HCT116 (cell line): ENCODE measurements around the gene KCNK6.

Experiments
- EZH2 ChIP-seq: fragments of 200-600 bp; sonication (generic); IDR thresholded peaks from 2 replicates; pipeline ENCODE4 v1.6.1; 2017; ENCODE audit warnings: antibody characterized with exemption, mixed run types
- JUND ChIP-seq: IDR thresholded peaks from 2 replicates; pipeline ENCODE4 v1.6.1; 2012
- POLR2A ChIP-seq: IDR thresholded peaks from 2 replicates; pipeline ENCODE4 v1.7.0; 2011; ENCODE audit warnings: borderline replicate concordance; ENCODE audit not compliant: insufficient read depth, insufficient read length; ENCODE audit errors: extremely low read depth
- RAD21 ChIP-seq: IDR thresholded peaks from 2 replicates; pipeline ENCODE4 v1.6.1; 2012; ENCODE audit warnings: low read depth, mild to moderate bottlenecking
- TF ChIP-seq, protein P1 (sequence below): IDR thresholded peaks from 2 replicates; pipeline ENCODE4 v1.6.1; 2011; ENCODE audit warnings: mild to moderate bottlenecking, low read length, moderate library complexity; ENCODE audit not compliant: insufficient replicate concordance; ENCODE audit errors: extremely low read depth
- TF ChIP-seq, protein P2 (sequence below), 3 experiments: fragments of 200-600 bp in 1 of 3; sonication (generic) in 1 of 3; IDR thresholded peaks in 2 of 3; conservative IDR thresholded peaks in 1 of 3; 2 replicates each; pipeline ENCODE4 v1.5.1; 2012 to 2017; ENCODE audit warnings: low read depth in 2 of 3, low read length in 2 of 3, antibody characterized with exemption in 1 of 3, borderline replicate concordance in 1 of 3, control low read depth in 1 of 3, mild to moderate bottlenecking in 1 of 3, mixed read lengths in 1 of 3, mixed run types in 1 of 3, moderate library complexity in 1 of 3; ENCODE audit not compliant: insufficient read depth in 1 of 3
- TF ChIP-seq, protein P3 (sequence below): IDR thresholded peaks from 2 replicates; pipeline ENCODE4 v1.6.1; 2012

DNA sequence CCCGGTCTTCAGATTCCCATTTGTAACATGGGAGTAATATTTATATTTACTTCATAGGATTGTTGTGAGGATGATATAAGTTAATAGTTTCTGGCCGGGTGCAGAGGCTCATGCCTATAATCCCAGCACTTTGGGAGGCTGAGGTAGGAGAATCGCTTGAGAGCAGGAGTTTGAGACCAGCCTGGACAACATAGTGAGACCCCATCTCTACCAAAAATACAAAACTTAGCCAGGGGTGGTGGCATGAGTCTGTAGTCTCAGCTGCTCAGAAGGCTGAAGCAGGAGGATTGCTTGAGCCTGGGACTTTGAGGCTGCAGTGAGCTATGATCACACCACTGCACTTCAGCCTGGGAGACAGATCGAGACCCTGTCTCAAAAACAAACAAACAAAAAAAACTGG is 27.2 kb downstream of the KCNK6 start:
- no peak for TF ChIP-seq EZH2
- TF ChIP-seq, protein P1, sequence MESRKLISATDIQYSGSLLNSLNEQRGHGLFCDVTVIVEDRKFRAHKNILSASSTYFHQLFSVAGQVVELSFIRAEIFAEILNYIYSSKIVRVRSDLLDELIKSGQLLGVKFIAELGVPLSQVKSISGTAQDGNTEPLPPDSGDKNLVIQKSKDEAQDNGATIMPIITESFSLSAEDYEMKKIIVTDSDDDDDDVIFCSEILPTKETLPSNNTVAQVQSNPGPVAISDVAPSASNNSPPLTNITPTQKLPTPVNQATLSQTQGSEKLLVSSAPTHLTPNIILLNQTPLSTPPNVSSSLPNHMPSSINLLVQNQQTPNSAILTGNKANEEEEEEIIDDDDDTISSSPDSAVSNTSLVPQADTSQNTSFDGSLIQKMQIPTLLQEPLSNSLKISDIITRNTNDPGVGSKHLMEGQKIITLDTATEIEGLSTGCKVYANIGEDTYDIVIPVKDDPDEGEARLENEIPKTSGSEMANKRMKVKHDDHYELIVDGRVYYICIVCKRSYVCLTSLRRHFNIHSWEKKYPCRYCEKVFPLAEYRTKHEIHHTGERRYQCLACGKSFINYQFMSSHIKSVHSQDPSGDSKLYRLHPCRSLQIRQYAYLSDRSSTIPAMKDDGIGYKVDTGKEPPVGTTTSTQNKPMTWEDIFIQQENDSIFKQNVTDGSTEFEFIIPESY, result no peak
- no peak for TF ChIP-seq JUND
- TF ChIP-seq, protein P2, sequence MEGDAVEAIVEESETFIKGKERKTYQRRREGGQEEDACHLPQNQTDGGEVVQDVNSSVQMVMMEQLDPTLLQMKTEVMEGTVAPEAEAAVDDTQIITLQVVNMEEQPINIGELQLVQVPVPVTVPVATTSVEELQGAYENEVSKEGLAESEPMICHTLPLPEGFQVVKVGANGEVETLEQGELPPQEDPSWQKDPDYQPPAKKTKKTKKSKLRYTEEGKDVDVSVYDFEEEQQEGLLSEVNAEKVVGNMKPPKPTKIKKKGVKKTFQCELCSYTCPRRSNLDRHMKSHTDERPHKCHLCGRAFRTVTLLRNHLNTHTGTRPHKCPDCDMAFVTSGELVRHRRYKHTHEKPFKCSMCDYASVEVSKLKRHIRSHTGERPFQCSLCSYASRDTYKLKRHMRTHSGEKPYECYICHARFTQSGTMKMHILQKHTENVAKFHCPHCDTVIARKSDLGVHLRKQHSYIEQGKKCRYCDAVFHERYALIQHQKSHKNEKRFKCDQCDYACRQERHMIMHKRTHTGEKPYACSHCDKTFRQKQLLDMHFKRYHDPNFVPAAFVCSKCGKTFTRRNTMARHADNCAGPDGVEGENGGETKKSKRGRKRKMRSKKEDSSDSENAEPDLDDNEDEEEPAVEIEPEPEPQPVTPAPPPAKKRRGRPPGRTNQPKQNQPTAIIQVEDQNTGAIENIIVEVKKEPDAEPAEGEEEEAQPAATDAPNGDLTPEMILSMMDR (IDR thresholded peaks at IDR 0.05 in 2 of 3, conservative IDR thresholded peaks at IDR 0.05 in 1 of 3; ENCODE audit: borderline replicate concordance in 1 of 3, insufficient read depth in 1 of 3, low read depth in 2 of 3, low read length in 2 of 3), result no peak
- TF ChIP-seq, protein P3, sequence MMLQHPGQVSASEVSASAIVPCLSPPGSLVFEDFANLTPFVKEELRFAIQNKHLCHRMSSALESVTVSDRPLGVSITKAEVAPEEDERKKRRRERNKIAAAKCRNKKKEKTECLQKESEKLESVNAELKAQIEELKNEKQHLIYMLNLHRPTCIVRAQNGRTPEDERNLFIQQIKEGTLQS, result no peak
- no peak for TF ChIP-seq POLR2A
- TF ChIP-seq RAD21, result no peak
